ENCODE measurements around the gene IFITM5.

GRCh38 chr11:268716-269145, 30.6 kb downstream of the IFITM5 start:
- peak; percentile 0 to 83 (median 76) for TF ChIP-seq POLR2AphosphoS5 (IDR thresholded peaks at IDR 0.05)
- TF ChIP-seq CTCF (IDR thresholded peaks at IDR 0.05 in 8 of 11, conservative IDR thresholded peaks at IDR 0.05 in 3 of 11) = peak in 6 of 11 experiments; percentile 7 to 46 (median 26)

Measured in spleen (tissue), 7 donors.